ENCODE measurements around the gene BLOC1S6.
A peak's percentile ranks its signal among the peaks of the same experiment; 100 is the strongest.
"Not testable (repeated sequence)": the region's sequence is repeated elsewhere in the genome, so short reads cannot be mapped to it uniquely, and the experiment has no call there.

BLOC1S6 gene

GRCh38 chr15:45641999-45642932 is 55.1 kb downstream of the BLOC1S6 start:
- DNase-seq, result no peak

GRCh38 chr15:45644437-45644836 is 57.3 kb downstream of the BLOC1S6 start:
- DNase-seq, result no peak

GRCh38 chr15:45645026-45645980 is 58.1 kb downstream of the BLOC1S6 start:
- DNase-seq, result peak in 1 of 2 experiments; percentile 3

- peak in 1 of 2 experiments; percentile 8 for DNase-seq
Observed at GRCh38 chr15:45646220-45646619, 59.0 kb downstream of the BLOC1S6 start.

GRCh38 chr15:45647828-45648227 is 60.6 kb downstream of the BLOC1S6 start:
- DNase-seq, result no peak

- DNase-seq, result peak; percentile 7 to 24
Observed at GRCh38 chr15:45648521-45649200, 61.5 kb downstream of the BLOC1S6 start.

GRCh38 chr15:45650007-45650406 is 62.8 kb downstream of the BLOC1S6 start:
- DNase-seq, result not testable (repeated sequence)

GRCh38 chr15:45650889-45651525 is 63.8 kb downstream of the BLOC1S6 start:
- DNase-seq, result no peak

GRCh38 chr15:45653702-45654424 is 66.7 kb downstream of the BLOC1S6 start:
- DNase-seq, result no peak

GRCh38 chr15:45654749-45655148 is 67.6 kb downstream of the BLOC1S6 start:
- no peak for DNase-seq

GRCh38 chr15:45657254-45657653 is 70.1 kb downstream of the BLOC1S6 start:
- DNase-seq, result no peak

GRCh38 chr15:45657764-45658545 is 70.8 kb downstream of the BLOC1S6 start:
- no peak for DNase-seq
